Measurements from ENCODE around the gene CALCOCO2. TPM values are rescaled to one million over a fixed set of nuclear protein-coding genes. Genes with fewer than 3 reads are reported as not detected.
A peak's percentile ranks its signal among the peaks of the same experiment; 100 is the strongest.

CALCOCO2 gene
- 100 to 1,000 TPM; 177 to 244 (median 227) TPM for total RNA-seq

- peak; percentile 98 for ATAC-seq
- TF ChIP-seq POLR2AphosphoS5 (IDR thresholded peaks at IDR 0.05) (peak; percentile 73), POLR2A (IDR thresholded peaks at IDR 0.05) (peak; percentile 55 to 87), EP300 (IDR thresholded peaks at IDR 0.05) (no peak), CTCF (IDR thresholded peaks at IDR 0.05) (peak in 1 of 4 experiments; percentile 15)
- 0% methylated on average over 1 to 6 of the region's 48 CpGs for WGBS, 2 donors (ENCODE audit: low coverage in 1 of 2)
- H3K4me1 ChIP-seq, result peaks cover 8 to 51% (median 26%) of the 10 kb centered on the region in 3 donors
- peaks cover 0 to 3% of the 10 kb centered on the region in 2 donors for H3K36me3 ChIP-seq
- H3K27ac ChIP-seq, result peak within 1 kb of the TSS; percentile 70 to 98 (median 96)
- peak within 1 kb of the TSS; percentile 70 to 91 for H3K4me3 ChIP-seq
- no peaks in the 10 kb centered on the region for H3K9me3 ChIP-seq
- H3K27me3 ChIP-seq, result no peaks in the 10 kb centered on the region
Measured at GRCh38 chr17:48830840-48831548, at the start of gene CALCOCO2. TSS of gene CALCOCO2 (plus strand) at chr17:48831035. CDS start at chr17:48841708, 10,673 bp downstream.

GRCh38 chr17:48787828-48788227 is 43.0 kb upstream of the CALCOCO2 start:
- H3K4me1 ChIP-seq, result peaks cover 0 to 6% (median 0%) of the 10 kb centered on the region in 3 donors
- H3K27ac ChIP-seq, result no peak overlapping the region
- WGBS, 2 donors (ENCODE audit: low coverage in 1 of 2), result 57 to 83% methylated on average over 1 to 6 of the region's 7 CpGs
- no peaks in the 10 kb centered on the region for H3K36me3 ChIP-seq
- no peaks in the 10 kb centered on the region for H3K9me3 ChIP-seq
- H3K27me3 ChIP-seq, result peaks cover 43% of the 10 kb centered on the region
- TF ChIP-seq POLR2AphosphoS5 (IDR thresholded peaks at IDR 0.05) (no peak), EP300 (IDR thresholded peaks at IDR 0.05) (no peak), CTCF (IDR thresholded peaks at IDR 0.05) (no peak), POLR2A (IDR thresholded peaks at IDR 0.05) (no peak)
- H3K4me3 ChIP-seq, result no peak overlapping the region
- no peak for ATAC-seq

GRCh38 chr17:48790607-48791127 is 40.2 kb upstream of the CALCOCO2 start:
- no peak overlapping the region for H3K4me3 ChIP-seq
- H3K9me3 ChIP-seq, result no peaks in the 10 kb centered on the region
- peaks cover 0 to 9% (median 0%) of the 10 kb centered on the region in 3 donors for H3K4me1 ChIP-seq
- WGBS, 2 donors (ENCODE audit: low coverage in 1 of 2), result 0 to 50% methylated on average over 1 of the region's 9 CpGs
- TF ChIP-seq EP300 (IDR thresholded peaks at IDR 0.05) (no peak), CTCF (IDR thresholded peaks at IDR 0.05) (no peak), POLR2A (IDR thresholded peaks at IDR 0.05) (no peak), POLR2AphosphoS5 (IDR thresholded peaks at IDR 0.05) (no peak)
- no peak overlapping the region for H3K27ac ChIP-seq
- no peak for ATAC-seq
- peaks cover 40% of the 10 kb centered on the region for H3K27me3 ChIP-seq
- H3K36me3 ChIP-seq, result no peaks in the 10 kb centered on the region

- 29% methylated on average over 6 of the region's 14 CpGs; no CpG with 5 or more reads in 1 of the 2 donors for WGBS, 2 donors (ENCODE audit: low coverage in 1 of 2)
- H3K36me3 ChIP-seq, result no peaks in the 10 kb centered on the region
- no peaks in the 10 kb centered on the region for H3K9me3 ChIP-seq
- H3K4me3 ChIP-seq, result no peak overlapping the region
- H3K27ac ChIP-seq, result no peak overlapping the region
- TF ChIP-seq POLR2AphosphoS5 (IDR thresholded peaks at IDR 0.05), result no peak
- peak in 3 of 4 experiments; percentile 70 to 80 (median 79) for TF ChIP-seq CTCF (IDR thresholded peaks at IDR 0.05)
- ATAC-seq, result peak; percentile 75
- peaks cover 33% of the 10 kb centered on the region for H3K27me3 ChIP-seq
- peaks cover 0 to 11% (median 0%) of the 10 kb centered on the region in 3 donors for H3K4me1 ChIP-seq
Measured at GRCh38 chr17:48791128-48792032, 39.5 kb upstream of the CALCOCO2 start.

Measured in gastroesophageal sphincter (tissue), 4 donors.